Jurkat, Clone E6-1 (cell line): ENCODE data around the gene SLC7A1.

Source experiments
- DNase-seq: peaks from one replicate; pipeline ENCODE4 v3.0.0-alpha.2; 2011; ENCODE audit warnings: low read depth, low spot score
- H3K4me3 ChIP-seq: 2 replicates; pipeline ENCODE4 v1.5.1; 2011; ENCODE audit warnings: mild to moderate bottlenecking, low read length, control low read depth, moderate library complexity

The SLC7A1 gene

GRCh38 chr13:29589234-29589633, 6.3 kb downstream of the SLC7A1 start:
- DNase-seq: no peak
- H3K4me3 ChIP-seq: no peak overlapping the region

GRCh38 chr13:29587645-29588044, 7.8 kb downstream of the SLC7A1 start:
- DNase-seq: no peak

GRCh38 chr13:29583073-29583785, 12.3 kb downstream of the SLC7A1 start:
- no peak overlapping the region for H3K4me3 ChIP-seq
- DNase-seq: no peak

More at GRCh38 chr13:29587645-29588044, 7.8 kb downstream of the SLC7A1 start:
- no peak overlapping the region for H3K4me3 ChIP-seq

GRCh38 chr13:29582171-29582570, 13.3 kb downstream of the SLC7A1 start:
- H3K4me3 ChIP-seq: no peak overlapping the region
- no peak for DNase-seq

- H3K4me3 ChIP-seq: no peak overlapping the region
- no peak for DNase-seq
These were observed 13.8 kb downstream of the SLC7A1 start for GRCh38 chr13:29581666-29582065.

GRCh38 chr13:29579094-29579493, 16.4 kb downstream of the SLC7A1 start:
- DNase-seq: no peak
- no peak overlapping the region for H3K4me3 ChIP-seq

- H3K4me3 ChIP-seq: no peak overlapping the region
- no peak for DNase-seq
These were observed 17.0 kb downstream of the SLC7A1 start for GRCh38 chr13:29578300-29579085.

- no peak for DNase-seq
- no peak overlapping the region for H3K4me3 ChIP-seq
These were observed 18.1 kb downstream of the SLC7A1 start for GRCh38 chr13:29577136-29578051.

- H3K4me3 ChIP-seq: no peak overlapping the region
- DNase-seq: no peak
These were observed 18.9 kb downstream of the SLC7A1 start for GRCh38 chr13:29576581-29576980.

- DNase-seq: no peak
These were observed 20.4 kb downstream of the SLC7A1 start for GRCh38 chr13:29575098-29575497.

GRCh38 chr13:29573190-29573589, 22.3 kb downstream of the SLC7A1 start:
- H3K4me3 ChIP-seq: no peak overlapping the region
- DNase-seq: no peak

More at GRCh38 chr13:29575098-29575497, 20.4 kb downstream of the SLC7A1 start:
- no peak overlapping the region for H3K4me3 ChIP-seq

- H3K4me3 ChIP-seq: no peak overlapping the region
- DNase-seq: no peak
These were observed 22.9 kb downstream of the SLC7A1 start for GRCh38 chr13:29572575-29572974.

GRCh38 chr13:29571876-29572570, 23.5 kb downstream of the SLC7A1 start:
- DNase-seq: no peak
- no peak overlapping the region for H3K4me3 ChIP-seq

GRCh38 chr13:29570051-29570654, 25.3 kb downstream of the SLC7A1 start:
- H3K4me3 ChIP-seq: no peak overlapping the region
- no peak for DNase-seq

GRCh38 chr13:29569253-29570050, 26.0 kb downstream of the SLC7A1 start:
- no peak overlapping the region for H3K4me3 ChIP-seq
- no peak for DNase-seq

- DNase-seq: no peak
- no peak overlapping the region for H3K4me3 ChIP-seq
These were observed 26.8 kb downstream of the SLC7A1 start for GRCh38 chr13:29568731-29569130.

- no peak for DNase-seq
- no peak overlapping the region for H3K4me3 ChIP-seq
These were observed 28.1 kb downstream of the SLC7A1 start for GRCh38 chr13:29567411-29567810.

GRCh38 chr13:29566206-29566605, 29.3 kb downstream of the SLC7A1 start:
- DNase-seq: no peak
- no peak overlapping the region for H3K4me3 ChIP-seq
